Esophagus muscularis mucosa (tissue), 3 donors: Measurements from ENCODE around the gene CFAP157.

Source experiments
- CTCF ChIP-seq, 3 experiments: fragments of 200-600 bp in 2 of 3; fragments of 450-650 bp in 1 of 3; sonication (generic) in 2 of 3; IDR thresholded peaks; one replicate each; pipeline ENCODE4 v1.5.1; 2017 to 2019; ENCODE audit warnings: antibody characterized with exemption in 3 of 3, mild to moderate bottlenecking in 2 of 3, moderate library complexity in 1 of 3
- POLR2A ChIP-seq: fragments of 450-650 bp; IDR thresholded peaks from one replicate; pipeline ENCODE4 v1.6.1; 2017; ENCODE audit warnings: antibody characterized with exemption, moderate library complexity, mild to moderate bottlenecking, low read depth

GRCh38 chr9:127742435-127743088 is 35.8 kb downstream of the CFAP157 start:
- TF ChIP-seq CTCF (IDR thresholded peaks at IDR 0.05): no peak
- no peak for TF ChIP-seq POLR2A
